Central memory CD4-positive, alpha-beta T cell (primary cell): ENCODE data around the gene MUC4.
"Not testable (repeated sequence)": the region's sequence is repeated elsewhere in the genome, so short reads cannot be mapped to it uniquely, and the experiment has no call there.

Source experiments
- DNase-seq: peaks from one replicate; pipeline ENCODE4 v3.0.0; 2022

MUC4 gene

DNA sequence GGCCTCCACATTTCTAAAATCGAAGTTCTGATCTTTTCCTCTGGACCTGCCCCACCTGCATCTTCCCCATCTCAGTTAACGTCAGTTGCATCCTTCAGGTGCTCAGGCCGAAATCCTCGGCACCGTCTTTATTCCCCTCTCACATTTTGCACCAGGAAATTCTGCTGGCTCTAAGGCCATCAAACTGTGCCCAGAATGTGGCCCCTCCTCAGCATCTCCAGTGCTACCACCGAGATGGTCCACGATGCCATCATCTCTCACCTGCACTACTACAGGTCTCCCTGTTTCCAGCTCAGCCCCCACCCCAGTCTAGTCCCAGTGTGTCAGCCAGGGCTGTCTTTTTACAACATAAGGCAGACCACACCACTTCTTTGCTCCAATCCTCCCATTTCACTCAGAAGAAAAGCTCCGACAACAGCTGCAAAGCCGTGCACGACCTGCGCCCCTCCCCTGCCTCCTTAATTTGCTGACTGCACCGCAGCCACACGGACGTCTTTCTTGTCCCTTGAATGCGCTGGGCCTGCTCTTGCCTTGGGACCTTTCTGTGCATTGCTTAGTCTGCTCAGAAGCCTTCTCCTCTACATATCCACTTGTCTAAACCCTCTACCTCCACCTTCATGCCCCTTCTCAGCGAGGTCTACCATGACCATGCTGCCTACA lies 76.6 kb downstream of the MUC4 start:
- no peak for DNase-seq

DNA sequence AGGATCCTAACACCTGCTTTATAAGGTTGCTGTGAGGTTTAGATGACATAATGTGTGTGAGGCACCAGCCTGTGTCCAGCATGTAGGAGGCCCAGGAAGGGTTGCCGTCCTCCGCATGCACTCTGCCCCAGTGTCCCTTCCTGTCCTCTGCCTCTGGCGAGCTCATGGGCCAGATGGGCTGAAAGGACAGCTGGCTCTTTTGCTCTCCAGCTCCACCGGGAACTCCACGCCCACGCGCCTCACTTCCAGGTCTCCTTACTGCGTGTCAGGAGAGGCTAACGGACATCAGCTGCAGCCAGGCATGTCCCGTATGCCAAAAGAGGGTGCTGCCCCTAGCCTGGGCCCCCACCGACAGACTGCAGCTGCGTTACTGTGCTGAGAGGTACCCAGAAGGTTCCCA lies 78.8 kb downstream of the MUC4 start:
- no peak for DNase-seq

DNA sequence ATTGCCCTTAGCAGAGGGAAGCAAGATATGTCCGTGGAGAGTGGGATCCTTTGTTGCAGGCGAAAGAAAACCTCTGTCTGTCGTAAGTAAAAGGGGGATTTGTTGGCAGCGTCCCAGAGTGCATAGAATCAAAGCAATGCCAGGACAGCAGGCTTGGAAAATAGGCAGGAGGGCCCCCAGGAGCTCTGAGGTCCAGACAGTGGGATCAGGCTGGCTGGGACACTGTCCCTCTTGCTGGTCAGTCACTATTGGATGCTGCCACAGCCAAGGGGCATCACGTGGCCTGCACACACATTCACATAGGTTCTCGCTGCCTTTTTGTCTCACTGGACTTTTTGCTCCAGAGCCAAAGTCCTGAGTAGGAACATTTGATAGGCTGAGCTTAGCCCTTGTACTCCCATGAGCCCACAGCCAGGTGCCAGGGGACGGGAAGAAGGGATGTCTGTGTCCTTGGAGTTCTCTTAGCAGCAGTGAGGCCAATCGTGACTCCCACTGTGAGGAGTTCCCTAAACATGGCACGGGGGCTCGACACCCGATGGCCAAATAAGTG lies 80.3 kb downstream of the MUC4 start:
- DNase-seq: no peak

DNA sequence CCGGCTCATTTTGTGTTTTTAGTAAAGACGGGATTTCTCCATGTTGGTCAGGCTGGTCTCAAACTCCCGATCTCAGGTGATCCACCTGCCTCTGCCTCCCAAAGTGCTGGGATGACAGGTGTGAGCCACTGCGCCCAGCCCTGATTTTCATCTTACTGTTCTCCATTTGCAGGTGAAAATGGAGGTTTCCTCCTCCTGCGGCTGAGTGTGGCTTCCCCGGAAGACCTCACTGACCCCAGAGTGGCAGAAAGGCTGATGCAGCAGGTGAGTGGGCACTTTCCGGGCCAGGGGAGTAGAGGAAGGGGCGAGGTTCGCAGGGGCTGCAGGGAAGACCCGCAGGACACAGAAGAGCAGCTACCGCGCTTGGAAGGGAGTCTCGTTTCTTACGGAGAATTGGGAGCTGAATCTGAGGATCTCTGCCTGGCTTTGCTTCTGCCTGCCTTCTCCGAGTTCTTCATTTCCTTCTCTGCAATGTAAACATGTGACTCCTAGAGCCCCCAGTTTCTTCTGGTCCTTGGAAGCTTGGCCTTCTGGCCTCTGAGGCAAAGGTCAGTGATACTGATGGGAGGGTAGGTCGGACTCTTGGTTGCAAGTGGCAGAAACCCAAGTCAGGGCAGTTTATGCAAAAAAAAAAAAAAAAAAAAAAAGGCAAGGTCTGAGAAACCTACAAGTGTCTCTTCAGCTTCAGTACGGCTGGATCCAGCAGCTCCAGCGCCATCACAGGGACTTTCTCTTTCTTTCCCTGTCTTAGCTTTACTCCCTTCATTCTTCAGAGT lies 82.1 kb downstream of the MUC4 start:
- no peak for DNase-seq

DNA sequence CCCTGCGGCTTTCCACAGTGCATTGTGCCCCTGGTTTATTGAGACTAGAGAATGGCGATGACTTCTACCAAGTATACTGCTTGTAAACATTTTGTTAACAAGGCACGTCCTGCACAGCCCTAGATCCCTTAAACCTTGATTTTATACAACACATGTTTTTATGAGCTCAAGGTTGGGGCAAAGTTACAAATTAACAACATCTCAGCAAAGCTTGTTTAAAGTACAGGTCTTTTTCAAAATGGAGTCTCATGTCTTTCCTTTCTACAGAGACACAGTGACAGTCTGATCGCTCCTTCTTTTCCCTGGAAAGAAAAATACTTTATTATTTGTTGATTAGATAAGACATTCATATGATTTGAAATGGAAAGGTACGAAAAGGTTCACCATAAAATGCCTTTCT lies 82.9 kb downstream of the MUC4 start:
- not testable (repeated sequence) for DNase-seq

DNA sequence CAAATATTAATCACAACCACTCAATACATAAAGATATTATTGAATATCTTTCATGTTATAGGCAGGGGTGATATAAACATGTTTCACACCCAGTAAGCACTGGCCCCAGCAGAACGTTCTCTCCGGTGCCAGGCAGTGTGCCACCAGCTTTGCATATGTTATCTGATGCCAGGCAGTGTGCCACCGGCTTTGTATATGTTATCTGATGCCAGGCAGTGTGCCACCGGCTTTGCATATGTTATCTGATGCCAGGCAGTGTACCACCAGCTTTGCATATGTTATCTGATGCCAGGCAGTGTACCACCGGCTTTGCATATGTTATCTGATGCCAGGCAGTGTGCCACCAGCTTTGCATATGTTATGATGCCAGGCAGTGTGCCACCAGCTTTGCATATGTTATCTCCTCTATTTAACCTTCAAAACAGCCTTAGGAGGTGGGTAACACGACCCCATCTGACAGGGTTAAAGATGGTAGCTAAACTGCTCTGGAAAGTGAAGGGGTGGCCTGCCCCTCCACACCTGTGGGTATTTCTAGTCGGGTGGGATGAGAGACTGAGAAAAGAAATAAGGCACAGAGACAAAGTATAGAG lies 84.0 kb downstream of the MUC4 start:
- DNase-seq: no peak

DNA sequence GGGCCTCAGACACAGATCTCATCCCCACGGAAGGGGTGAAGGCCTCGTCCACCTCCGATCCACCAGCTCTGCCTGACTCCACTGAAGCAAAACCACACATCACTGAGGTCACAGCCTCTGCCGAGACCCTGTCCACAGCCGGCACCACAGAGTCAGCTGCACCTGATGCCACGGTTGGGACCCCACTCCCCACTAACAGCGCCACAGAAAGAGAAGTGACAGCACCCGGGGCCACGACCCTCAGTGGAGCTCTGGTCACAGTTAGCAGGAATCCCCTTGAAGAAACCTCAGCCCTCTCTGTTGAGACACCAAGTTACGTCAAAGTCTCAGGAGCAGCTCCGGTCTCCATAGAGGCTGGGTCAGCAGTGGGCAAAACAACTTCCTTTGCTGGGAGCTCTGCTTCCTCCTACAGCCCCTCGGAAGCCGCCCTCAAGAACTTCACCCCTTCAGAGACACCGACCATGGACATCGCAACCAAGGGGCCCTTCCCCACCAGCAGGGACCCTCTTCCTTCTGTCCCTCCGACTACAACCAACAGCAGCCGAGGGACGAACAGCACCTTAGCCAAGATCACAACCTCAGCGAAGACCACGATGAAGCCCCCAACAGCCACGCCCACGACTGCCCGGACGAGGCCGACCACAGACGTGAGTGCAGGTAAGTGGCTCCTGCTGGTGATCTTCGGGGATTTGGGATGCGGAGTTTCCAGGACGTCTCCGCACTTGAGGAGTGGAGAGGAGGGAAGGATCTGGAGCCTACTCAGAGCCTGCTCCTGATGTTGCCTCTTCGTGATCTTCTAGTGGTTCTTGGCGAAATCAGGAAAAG lies 85.6 kb downstream of the MUC4 start:
- DNase-seq: not testable (repeated sequence)

DNA sequence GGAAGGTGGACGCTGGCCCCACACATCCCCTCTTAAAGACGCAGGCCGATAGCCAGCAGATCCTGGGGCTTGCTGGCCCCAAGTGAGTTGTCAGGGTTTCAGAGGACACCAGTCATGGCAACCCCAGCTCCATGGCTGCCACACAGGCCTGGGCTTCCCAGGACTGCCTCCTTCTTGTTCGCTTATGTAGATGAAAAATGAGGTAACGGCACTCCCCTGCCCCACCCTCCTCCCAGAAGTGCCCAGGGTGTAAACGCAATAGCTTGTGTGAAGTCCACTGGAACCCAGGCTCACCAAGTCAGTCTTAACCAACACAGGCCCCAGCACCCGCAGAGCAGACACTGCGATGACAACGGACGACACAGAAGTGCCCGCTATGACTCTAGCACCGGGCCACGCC lies 87.4 kb downstream of the MUC4 start:
- not testable (repeated sequence) for DNase-seq

DNA sequence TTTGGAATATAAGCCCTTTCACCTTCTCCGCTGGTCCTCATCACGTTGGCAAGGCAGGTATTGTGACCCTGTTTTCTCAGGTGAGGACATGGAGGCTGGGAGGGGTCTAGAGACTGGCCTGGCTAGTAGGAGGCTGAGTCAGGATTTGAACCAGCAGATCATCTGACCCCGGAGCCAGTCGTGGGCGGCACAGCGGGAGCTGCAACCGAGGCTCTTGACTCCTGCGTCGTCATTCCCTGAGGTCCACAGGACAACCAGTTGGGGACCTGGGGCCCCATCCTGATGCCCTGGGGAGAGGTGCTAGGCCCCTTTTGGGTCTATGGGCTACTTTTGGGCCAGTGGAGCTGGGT lies 88.8 kb downstream of the MUC4 start:
- DNase-seq: not testable (repeated sequence)

DNA sequence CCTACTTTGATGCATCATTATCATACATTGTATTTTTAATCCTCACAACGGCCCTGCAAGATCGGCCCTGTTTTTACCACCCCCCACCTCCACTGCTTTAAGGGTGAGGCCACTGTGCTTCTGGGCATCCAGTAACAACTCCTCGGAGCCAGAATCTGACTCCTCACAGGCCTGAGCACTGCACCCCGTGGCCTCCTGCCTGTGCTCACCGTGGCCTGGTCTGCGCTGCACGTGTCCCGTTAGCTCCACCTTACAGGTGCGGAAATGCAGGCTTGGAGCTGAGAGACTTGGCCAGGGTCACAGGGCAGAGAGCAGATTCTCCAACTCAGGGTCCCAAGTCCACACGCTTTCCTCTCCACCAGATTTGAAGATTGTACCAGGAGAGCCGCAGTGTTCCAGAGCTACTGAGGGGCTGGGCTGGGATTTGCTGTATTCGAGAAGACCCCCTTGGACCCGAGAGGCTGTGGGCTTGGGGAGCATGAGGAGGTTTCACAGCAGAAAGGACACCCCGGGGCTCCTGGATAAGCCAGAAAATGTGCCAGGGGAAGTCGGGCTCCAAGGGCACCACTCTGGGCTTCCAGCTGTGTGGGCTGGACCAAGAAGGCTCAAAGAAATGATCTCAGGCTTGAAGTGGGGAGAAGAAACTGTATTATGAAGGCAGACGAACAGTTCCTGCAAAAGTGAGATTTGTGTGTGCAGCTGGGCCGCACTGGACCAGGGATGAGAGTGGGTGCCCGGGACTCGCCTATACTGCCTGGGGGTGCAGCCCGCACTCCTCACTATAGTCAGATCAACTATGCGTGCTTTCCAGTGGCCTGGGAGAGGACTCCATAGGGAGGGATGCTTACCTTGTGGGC lies 89.4 kb downstream of the MUC4 start:
- DNase-seq: not testable (repeated sequence)

DNA sequence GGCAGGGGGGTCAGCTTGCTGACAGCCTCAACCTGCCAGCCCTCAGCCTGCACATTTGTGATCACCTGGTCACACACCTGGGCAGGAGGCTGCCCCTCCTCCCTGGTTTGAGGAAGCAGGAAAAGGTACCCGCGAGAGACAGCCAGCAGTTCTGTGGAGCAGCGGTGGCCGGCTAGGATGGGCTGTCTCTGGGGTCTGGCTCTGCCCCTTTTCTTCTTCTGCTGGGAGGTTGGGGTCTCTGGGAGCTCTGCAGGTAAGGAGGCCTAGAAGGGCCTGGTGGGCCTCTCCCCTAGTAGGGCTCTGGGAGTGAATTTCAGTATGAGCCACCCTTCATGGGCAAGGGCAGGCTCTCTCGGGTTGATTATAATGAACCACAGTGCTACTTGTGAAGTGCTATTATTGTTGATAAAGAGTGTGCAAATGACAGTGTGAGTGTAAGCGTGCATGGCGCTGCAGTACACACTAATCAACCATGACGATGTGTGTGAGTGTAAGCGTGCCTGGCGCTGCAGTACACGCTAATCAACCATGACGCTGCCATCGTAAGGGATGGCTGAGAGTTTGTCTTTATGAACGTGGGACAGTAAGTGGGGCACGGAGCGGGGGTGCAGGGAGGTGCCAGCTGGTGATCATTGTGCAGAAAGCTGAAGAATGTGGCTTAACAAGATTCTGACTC lies 90.8 kb downstream of the MUC4 start, which contains the start of gene MUC20:
MUC20 (plus strand) TSS at position 148 of the 676 bp plus-strand sequence; CDS start at position 178, 30 bp downstream.
- not testable (repeated sequence) for DNase-seq

DNA sequence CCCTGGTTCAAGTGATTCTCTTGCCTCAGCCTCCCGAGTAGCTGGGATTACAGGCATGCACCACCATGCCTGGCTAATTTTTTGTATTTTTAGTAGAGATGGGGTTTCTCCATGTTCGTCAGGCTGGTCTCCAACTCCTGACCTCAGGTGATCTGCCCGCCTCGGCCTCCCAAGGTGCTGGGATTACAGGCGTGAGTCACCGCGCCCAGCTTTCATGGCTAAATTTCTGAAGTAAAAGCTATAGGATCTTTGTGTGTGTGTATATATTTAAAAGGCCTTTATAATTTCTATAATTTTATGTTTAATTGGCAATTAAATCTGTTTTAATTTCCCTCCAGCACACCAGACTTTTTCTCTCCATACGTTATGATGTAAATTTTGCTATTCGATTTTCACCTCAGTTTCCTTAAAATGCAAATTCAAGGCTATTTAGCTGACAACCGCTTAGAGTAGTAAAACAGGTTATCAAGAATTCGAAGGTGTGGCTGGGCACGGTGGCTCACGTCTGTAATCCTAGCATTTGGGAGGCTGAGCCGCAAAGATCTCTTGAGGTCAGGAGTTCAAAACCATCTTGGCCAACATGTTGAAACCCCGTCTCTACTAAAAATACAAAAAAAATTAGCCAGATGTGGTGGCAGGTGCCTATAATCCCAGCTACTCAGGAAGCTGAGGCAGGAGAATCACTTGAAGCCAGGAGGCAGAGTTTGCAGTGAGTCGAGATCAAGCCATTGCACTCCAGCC lies 92.0 kb downstream of the MUC4 start:
- not testable (repeated sequence) for DNase-seq

DNA sequence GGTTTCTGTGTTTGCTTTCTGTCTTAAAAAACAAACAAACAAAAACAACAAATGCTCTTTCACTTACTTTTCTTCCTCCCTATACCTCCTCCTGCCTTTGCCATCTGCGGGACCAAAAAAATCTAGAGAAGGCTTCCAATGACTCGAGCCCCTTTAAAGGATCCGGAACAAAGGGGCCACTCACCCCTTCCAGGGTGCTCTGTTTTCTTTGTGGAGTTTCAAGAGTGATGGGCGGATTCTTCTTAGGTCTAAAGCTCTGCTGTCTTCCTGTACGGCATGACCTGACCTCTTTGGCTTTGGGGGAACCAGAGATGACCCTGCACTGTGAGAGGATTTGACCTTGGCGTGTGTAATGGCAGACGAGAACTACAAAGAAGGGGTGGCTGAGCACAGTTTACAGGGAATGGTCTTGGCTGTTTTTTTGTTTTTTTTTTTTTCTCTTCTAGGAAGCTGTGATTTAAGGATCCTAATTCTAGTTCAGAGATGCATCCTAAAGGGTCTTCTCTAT lies 93.2 kb downstream of the MUC4 start:
- DNase-seq: no peak

DNA sequence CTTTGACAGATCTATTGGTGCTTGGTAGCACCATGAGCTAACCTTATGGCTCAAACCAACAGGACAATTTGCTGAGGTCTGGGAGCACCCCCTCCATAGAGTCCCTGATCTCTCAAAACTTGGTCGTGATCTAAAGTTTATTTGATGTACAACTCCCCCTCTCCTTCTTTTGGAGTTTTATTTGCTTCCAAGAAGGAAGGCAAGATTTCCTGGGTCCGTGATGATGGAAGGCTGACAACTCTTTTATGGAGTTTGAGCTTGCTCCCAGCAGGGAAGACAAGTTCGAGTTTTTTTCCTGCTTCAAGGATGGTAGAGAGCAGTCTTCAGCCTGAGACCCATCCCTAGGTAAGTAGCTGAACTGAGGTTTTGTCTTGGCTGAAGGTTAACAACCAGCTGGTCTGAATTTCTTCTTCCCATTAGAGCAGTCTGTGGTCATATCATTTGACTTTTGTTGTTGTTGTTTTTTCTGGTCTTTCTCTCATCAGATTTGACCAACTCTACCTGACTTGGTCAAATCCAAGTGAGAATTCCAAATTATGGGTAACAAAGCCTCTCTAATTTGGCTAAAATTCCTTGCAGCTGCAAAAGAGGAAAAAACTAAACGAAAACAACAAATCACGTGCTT lies 93.8 kb downstream of the MUC4 start:
- no peak for DNase-seq

DNA sequence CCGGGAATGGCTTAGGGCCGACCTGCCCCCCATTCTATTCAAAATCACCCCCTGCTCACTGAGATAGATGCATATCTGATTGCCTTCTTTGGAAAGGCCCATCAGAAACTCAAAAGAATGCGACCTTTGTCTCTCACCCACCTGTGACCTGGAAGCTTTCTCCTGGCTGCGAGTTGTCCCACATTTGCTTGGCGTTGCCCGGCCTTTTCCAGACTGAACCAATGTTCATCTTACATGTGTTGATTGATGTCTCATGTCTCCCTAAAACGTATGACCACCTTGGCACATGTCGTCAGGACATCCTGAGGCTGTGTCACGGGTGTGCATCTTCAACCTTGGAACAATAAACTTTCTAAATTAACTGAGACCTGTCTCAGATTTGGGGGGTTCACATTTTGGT lies 94.3 kb downstream of the MUC4 start:
- no peak for DNase-seq

DNA sequence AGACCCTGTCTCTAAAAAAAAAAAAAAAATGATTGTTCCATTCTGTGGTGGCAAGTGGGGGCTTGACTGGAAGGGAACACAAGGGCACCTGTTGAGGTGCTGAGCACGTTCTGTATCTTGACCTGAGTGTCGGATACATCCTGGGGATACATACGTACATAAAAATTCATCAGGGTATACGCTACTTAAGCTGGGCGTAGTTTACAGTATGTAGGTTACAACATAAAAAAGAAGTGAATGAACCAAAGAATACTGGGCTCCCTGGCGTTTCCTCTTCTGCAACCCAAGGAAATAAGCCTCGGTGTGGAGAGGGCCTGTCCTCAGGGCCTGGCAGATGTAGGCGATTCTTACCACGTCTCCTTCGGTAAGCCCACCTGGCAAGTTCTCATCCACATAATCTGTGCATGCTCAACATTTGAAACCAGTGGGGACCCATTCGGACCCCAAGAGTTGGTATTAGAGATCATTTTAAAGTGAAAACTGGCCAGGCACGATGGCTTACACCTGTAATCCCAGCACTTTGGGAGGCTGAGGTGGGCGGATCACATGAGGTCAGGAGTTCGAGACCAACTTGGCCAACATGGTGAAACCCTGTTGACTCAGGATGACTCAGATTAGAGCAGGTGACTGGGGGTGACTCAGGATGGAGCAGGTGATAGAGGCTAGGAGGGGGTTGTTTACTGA lies 96.0 kb downstream of the MUC4 start:
- DNase-seq: no peak

DNA sequence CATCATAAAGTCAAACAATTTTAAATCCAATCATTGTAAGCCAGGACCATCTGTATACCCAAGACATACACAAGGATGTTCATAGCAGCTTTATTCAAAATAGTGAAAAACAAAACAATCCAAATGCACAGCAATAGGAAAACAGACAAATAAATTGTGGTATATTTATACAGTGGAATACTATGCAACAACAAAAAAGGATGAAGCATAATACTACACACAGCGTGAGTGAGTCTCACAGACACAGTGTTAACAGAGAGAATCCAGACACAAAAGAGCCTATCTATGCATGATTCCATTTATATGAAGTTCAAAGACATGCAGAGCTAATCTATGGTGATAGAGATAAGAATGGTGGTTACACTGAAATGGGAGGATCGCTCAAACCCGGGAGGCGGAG lies 96.6 kb downstream of the MUC4 start:
- no peak for DNase-seq

DNA sequence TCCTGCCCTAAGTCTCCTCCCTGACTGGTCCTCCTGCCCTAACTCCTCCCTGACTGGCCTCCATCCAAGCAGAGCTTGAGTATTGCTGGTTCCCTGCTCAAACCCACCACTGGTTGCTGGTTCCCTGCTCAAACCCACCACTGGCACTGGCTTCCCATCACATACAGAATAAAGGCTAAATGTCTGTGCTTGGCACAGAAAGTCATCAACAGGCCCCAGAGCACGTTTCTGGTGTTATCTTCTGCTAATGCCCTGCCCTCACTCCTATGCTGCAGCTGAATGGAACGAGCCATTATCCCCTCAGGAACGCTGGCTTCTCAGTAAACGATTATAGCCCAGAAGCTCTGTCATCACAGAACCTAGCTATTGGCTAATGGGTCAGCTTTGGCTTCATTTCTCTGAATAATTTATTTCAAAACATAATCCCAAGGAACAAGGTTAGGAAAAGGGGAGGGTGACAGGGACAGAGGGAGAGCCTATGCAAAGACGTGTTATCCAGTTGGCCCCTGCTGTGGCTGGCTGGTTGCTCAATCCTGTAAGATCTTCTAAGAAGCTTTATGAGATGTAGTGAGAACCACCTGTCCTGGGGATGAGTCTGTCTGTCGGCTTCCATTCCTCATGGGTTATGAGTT lies 97.2 kb downstream of the MUC4 start:
- DNase-seq: no peak

DNA sequence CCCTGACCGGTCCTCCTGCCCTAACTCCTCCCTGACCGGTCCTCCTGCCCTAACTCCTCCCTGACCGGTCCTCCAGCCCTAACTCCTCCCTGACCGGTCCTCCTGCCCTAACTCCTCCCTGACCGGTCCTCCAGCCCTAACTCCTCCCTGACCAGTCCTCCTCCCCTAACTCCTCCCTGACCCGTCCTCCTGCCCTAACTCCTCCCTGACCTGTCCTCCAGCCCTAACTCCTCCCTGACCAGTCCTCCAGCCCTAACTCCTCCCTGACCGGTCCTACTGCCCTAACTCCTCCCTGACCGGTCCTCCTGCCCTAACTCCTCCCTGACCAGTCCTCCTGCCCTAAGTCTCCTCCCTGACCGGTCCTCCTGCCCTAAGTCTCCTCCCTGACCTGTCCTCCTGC lies 98.6 kb downstream of the MUC4 start:
- DNase-seq: not testable (repeated sequence)
